ENCODE results near the gene MUC2.

Gene MUC2

GRCh38 chr11:1104411-1105182, 29.9 kb downstream of the MUC2 start:
- DNase-seq (ENCODE audit: low read depth), result no peak
- H3K4me3 ChIP-seq (ENCODE audit: low read length), result no peak overlapping the region
- TF ChIP-seq CTCF (conservative IDR thresholded peaks at IDR 0.05; ENCODE audit: low read depth, low read length), result no peak

DNA sequence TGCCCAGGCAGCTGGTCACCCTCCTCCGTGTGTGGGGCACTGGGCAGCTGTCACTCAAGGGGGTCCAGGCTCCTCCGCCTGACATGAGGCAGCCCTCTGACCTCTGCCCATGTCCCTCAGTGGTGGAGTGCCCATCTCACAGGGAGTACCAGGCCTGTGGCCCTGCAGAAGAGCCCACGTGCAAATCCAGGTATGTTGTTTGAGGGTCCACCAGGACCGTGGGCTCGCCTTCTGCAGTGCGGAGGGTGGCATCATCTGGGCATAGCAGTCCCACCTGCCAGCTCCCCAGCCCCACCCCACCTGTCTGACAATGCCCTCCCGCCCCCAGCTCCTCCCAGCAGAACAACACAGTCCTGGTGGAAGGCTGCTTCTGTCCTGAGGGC, 30.5 kb downstream of the MUC2 start:
- DNase-seq (ENCODE audit: low read depth), result no peak
- no peak overlapping the region for H3K4me3 ChIP-seq (ENCODE audit: low read length)
- no peak for TF ChIP-seq CTCF (conservative IDR thresholded peaks at IDR 0.05; ENCODE audit: low read depth, low read length)

GRCh38 chr11:1106387-1106786, 31.7 kb downstream of the MUC2 start:
- DNase-seq (ENCODE audit: low read depth), result no peak
- TF ChIP-seq CTCF (conservative IDR thresholded peaks at IDR 0.05; ENCODE audit: low read depth, low read length), result no peak
- H3K4me3 ChIP-seq (ENCODE audit: low read length), result no peak overlapping the region

DNA sequence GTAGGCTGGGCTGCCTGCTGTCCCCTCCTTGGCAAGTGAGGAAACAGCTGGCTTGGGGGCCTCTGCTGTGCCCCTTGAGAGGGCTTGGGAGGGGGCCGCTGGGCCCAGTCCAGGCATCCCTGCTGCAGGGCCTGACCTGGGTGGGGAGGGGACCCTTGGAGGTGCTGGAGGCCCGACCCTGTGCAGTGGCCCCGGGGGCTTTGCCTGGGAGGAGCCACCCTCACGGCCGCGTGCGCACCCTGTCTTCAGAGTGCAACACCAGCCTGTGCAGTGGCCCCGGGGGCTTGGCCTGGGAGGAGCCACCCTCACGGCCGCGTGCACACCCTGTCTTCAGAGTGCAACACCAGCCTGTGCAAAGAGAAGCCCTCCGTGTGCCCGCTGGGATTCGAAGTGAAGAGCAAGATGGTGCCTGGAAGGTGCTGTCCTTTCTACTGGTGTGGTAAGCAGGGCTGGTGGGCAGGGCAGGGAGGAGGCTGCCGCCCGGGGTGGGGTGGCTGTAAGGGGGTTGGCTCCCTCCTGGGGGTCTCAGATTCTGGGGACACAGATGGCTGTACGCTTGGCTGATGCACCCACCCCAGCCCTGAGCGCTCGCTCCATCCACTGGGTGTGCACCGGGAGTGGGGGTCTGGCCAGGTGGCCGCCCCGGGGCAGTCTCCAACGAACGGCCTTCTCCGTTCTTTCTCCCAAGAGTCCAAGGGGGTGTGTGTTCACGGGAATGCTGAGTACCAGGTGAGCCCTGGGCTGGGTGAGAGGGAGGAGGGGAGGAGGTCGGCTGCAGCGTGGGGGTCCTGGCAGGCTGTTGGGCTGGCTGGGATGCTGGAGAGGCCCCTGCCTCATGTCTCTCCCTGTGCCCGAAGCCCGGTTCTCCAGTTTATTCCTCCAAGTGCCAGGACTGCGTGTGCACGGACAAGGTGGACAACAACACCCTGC, 32.9 kb downstream of the MUC2 start:
- no peak for TF ChIP-seq CTCF (conservative IDR thresholded peaks at IDR 0.05; ENCODE audit: low read depth, low read length)
- no peak overlapping the region for H3K4me3 ChIP-seq (ENCODE audit: low read length)
- no peak for DNase-seq (ENCODE audit: low read depth)

GRCh38 chr11:1108246-1108900, 33.7 kb downstream of the MUC2 start:
- no peak overlapping the region for H3K4me3 ChIP-seq (ENCODE audit: low read length)
- no peak for DNase-seq (ENCODE audit: low read depth)
- no peak for TF ChIP-seq CTCF (conservative IDR thresholded peaks at IDR 0.05; ENCODE audit: low read depth, low read length)

- TF ChIP-seq CTCF (conservative IDR thresholded peaks at IDR 0.05; ENCODE audit: low read depth, low read length), result no peak
- no peak for DNase-seq (ENCODE audit: low read depth)
These were observed 34.6 kb downstream of the MUC2 start for GRCh38 chr11:1109101-1109917.

More at GRCh38 chr11:1109101-1109917, 34.6 kb downstream of the MUC2 start:
- no peak overlapping the region for H3K4me3 ChIP-seq (ENCODE audit: low read length)

Data from retinal pigment epithelial cell (primary cell).